ENCODE data around the gene COX4I1.

COX4I1 gene

GRCh38 chr16:85840395-85840794, 40.9 kb downstream of the COX4I1 start:
- no peak for DNase-seq (ENCODE audit: low read depth in 2 of 2)

- DNase-seq (ENCODE audit: low read depth in 2 of 2), result no peak
Observed at GRCh38 chr16:85840801-85841200, 41.3 kb downstream of the COX4I1 start.

- no peak for DNase-seq (ENCODE audit: low read depth in 2 of 2)
Observed at GRCh38 chr16:85842435-85842834, 42.9 kb downstream of the COX4I1 start.

- DNase-seq (ENCODE audit: low read depth in 2 of 2), result no peak
Observed at GRCh38 chr16:85842848-85843247, 43.4 kb downstream of the COX4I1 start.

GRCh38 chr16:85843471-85844168, 44.1 kb downstream of the COX4I1 start:
- DNase-seq (ENCODE audit: low read depth in 2 of 2), result no peak

- no peak for DNase-seq (ENCODE audit: low read depth in 2 of 2)
Observed at GRCh38 chr16:85844169-85844481, 44.6 kb downstream of the COX4I1 start.

GRCh38 chr16:85844786-85845185, 45.3 kb downstream of the COX4I1 start:
- no peak for DNase-seq (ENCODE audit: low read depth in 2 of 2)

GRCh38 chr16:85845266-85845665, 45.8 kb downstream of the COX4I1 start:
- DNase-seq (ENCODE audit: low read depth in 2 of 2), result no peak

GRCh38 chr16:85846461-85846860, 47.0 kb downstream of the COX4I1 start:
- no peak for DNase-seq (ENCODE audit: low read depth in 2 of 2)

- DNase-seq (ENCODE audit: low read depth in 2 of 2), result no peak
Observed at GRCh38 chr16:85847036-85847435, 47.5 kb downstream of the COX4I1 start.

GRCh38 chr16:85847681-85848601, 48.4 kb downstream of the COX4I1 start:
- no peak for DNase-seq (ENCODE audit: low read depth in 2 of 2)

- no peak for DNase-seq (ENCODE audit: low read depth in 2 of 2)
Observed at GRCh38 chr16:85848986-85849385, 49.5 kb downstream of the COX4I1 start.

- DNase-seq (ENCODE audit: low read depth in 2 of 2), result no peak
Observed at GRCh38 chr16:85849388-85849787, 49.9 kb downstream of the COX4I1 start.

GRCh38 chr16:85850344-85850880, 50.9 kb downstream of the COX4I1 start:
- DNase-seq (ENCODE audit: low read depth in 2 of 2), result no peak

GRCh38 chr16:85851034-85851785, 51.7 kb downstream of the COX4I1 start:
- DNase-seq (ENCODE audit: low read depth in 2 of 2), result no peak

GRCh38 chr16:85853547-85854545, 54.4 kb downstream of the COX4I1 start:
- no peak for DNase-seq (ENCODE audit: low read depth in 2 of 2)

- no peak for DNase-seq (ENCODE audit: low read depth in 2 of 2)
Observed at GRCh38 chr16:85854935-85855334, 55.4 kb downstream of the COX4I1 start.

- no peak for DNase-seq (ENCODE audit: low read depth in 2 of 2)
Observed at GRCh38 chr16:85856079-85856478, 56.6 kb downstream of the COX4I1 start.

GRCh38 chr16:85856585-85856984, 57.1 kb downstream of the COX4I1 start:
- no peak for DNase-seq (ENCODE audit: low read depth in 2 of 2)

All from activated CD4-positive, alpha-beta T cell treated with anti-CD3 and anti-CD28 coated beads for 24 hours (primary cell).